Transverse colon (tissue), 3 donors: ENCODE data around the gene TNFSF13.

Source experiments
- CTCF ChIP-seq, 5 experiments: fragments of 200-600 bp in 3 of 5; fragments of 450-650 bp in 2 of 5; sonication (generic) in 3 of 5; IDR thresholded peaks; 1 replicate in 2 of 5; 2 replicates in 3 of 5; pipeline ENCODE4 v1.5.1; 2016 to 2017; ENCODE audit warnings: antibody characterized with exemption in 5 of 5, inconsistent platforms in 3 of 5, mild to moderate bottlenecking in 2 of 5, moderate library complexity in 1 of 5
- POLR2A ChIP-seq: fragments of 450-650 bp; IDR thresholded peaks from one replicate; pipeline ENCODE4 v1.6.1; 2016; ENCODE audit warnings: antibody characterized with exemption, mild to moderate bottlenecking, moderate library complexity

DNA sequence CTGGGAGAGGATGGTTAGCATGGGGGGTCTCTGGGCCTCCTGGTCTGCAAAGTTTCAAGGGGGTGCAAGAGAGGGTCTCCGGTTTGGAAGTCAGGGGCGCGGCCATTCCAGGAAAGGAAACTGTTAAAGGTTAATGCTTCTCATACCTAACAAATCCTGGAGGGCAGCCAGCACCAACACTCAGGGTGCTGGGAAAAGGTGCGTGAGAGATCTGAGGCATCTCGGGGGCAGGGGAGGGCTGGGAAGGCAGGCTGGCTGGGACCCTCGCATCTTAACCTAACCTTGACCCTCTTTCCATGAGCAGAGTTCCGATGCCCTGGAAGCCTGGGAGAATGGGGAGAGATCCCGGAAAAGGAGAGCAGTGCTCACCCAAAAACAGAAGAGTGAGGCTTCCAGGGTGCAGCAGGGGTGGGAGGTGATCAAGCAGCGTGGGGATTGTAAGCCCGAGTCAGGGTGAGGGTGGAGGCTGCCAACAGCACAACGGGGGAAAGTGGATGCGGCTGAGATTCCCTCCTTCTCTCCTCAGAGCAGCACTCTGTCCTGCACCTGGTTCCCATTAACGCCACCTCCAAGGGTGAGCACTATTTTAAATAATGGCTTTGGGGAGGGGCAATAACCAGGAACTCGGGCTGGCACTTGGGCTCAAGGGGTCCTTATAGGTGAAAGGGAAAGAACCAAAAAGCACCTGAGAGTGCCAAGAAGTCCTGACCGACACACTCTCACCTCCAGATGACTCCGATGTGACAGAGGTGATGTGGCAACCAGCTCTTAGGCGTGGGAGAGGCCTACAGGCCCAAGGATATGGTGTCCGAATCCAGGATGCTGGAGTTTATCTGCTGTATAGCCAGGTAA is 996 bp downstream of the TNFSF13 start:
- TF ChIP-seq CTCF (IDR thresholded peaks at IDR 0.05) (no peak), POLR2A (no peak)
